Activated naive CD4-positive, alpha-beta T cell treated with anti-CD3 and anti-CD28 coated beads, Interleukin-2, amount 50 U/mL, for 24 hours (primary cell): ENCODE results near the gene PDCD11.

Experiments
- H3K27ac Mint-ChIP-seq: one replicate; pipeline ENCODE4 v1.8.0; 2021; ENCODE audit warnings: mild to moderate bottlenecking, mixed read lengths
- H3K27me3 Mint-ChIP-seq: one replicate; pipeline ENCODE4 v1.8.0; 2021; ENCODE audit warnings: mixed read lengths
- H3K36me3 Mint-ChIP-seq: one replicate; pipeline ENCODE4 v1.8.0; 2021; ENCODE audit warnings: mixed read lengths
- H3K4me1 Mint-ChIP-seq: one replicate; pipeline ENCODE4 v1.8.0; 2021; ENCODE audit warnings: mixed read lengths
- H3K4me3 Mint-ChIP-seq: one replicate; pipeline ENCODE4 v1.8.0; 2021; ENCODE audit warnings: mild to moderate bottlenecking, mixed read lengths
- H3K9me3 Mint-ChIP-seq: one replicate; pipeline ENCODE4 v1.8.0; 2021; ENCODE audit warnings: mixed read lengths

Gene PDCD11

GRCh38 chr10:103439776-103440175, 43.4 kb downstream of the PDCD11 start:
- Mint-ChIP-seq H3K4me3 (no peak overlapping the region), H3K36me3 (peaks cover 19% of the 10 kb centered on the region), H3K4me1 (no peaks in the 10 kb centered on the region), H3K27ac (no peak overlapping the region), H3K9me3 (no peaks in the 10 kb centered on the region), H3K27me3 (no peaks in the 10 kb centered on the region)

DNA sequence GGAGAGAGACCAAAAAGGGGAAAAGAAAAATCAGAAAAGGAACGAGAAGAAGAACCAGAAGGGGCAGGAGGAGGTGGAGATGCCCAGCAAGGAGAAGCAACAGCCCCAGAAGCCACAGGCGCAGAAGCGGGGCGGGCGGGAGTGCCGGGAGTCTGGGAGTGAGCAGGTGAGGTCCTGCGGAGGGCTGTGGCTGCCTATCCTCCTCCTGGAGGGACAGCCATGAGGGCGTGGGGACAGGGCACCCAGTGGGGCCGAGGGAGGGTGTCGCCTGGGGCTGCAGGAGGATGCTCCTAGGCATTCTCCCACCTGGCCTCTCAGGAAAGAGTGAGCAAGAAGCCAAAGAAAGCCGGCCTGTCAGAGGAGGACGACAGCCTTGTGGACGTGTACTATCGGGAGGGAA, 44.0 kb downstream of the PDCD11 start:
- Mint-ChIP-seq H3K27ac (peak overlapping the region; percentile 30), H3K4me1 (no peaks in the 10 kb centered on the region), H3K4me3 (no peak overlapping the region), H3K9me3 (no peaks in the 10 kb centered on the region), H3K36me3 (peaks cover 21% of the 10 kb centered on the region), H3K27me3 (no peaks in the 10 kb centered on the region)

GRCh38 chr10:103441206-103441605, 44.8 kb downstream of the PDCD11 start:
- Mint-ChIP-seq H3K36me3 (peaks cover 21% of the 10 kb centered on the region), H3K9me3 (no peaks in the 10 kb centered on the region), H3K27me3 (no peaks in the 10 kb centered on the region), H3K27ac (no peak overlapping the region), H3K4me1 (no peaks in the 10 kb centered on the region), H3K4me3 (no peak overlapping the region)

GRCh38 chr10:103441611-103442010, 45.2 kb downstream of the PDCD11 start:
- no peaks in the 10 kb centered on the region for H3K27me3 Mint-ChIP-seq
- H3K9me3 Mint-ChIP-seq, result no peaks in the 10 kb centered on the region
- no peaks in the 10 kb centered on the region for H3K4me1 Mint-ChIP-seq
- H3K27ac Mint-ChIP-seq, result no peak overlapping the region
- H3K4me3 Mint-ChIP-seq, result no peak overlapping the region
- H3K36me3 Mint-ChIP-seq, result peaks cover 20% of the 10 kb centered on the region

DNA sequence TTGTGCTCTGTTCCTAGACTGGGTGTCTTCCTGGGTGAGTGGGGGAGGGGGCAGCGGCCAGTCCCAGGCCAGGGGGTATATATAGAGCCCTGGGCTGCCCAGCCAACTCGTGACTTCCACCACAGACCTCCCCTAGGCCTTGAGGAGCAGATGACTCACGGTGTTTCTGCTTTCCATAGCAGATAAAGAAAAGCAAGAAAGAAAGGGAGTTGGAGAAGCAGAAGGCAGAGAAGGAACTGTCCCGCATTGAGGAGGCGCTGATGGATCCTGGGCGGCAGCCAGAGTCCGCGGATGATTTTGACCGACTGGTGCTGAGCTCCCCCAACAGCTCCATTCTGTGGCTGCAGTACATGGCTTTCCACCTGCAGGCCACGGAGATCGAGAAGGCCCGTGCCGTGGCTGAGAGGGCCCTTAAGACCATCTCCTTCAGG, 45.6 kb downstream of the PDCD11 start:
- H3K4me3 Mint-ChIP-seq, result no peak overlapping the region
- H3K36me3 Mint-ChIP-seq, result peaks cover 16% of the 10 kb centered on the region
- H3K4me1 Mint-ChIP-seq, result no peaks in the 10 kb centered on the region
- H3K9me3 Mint-ChIP-seq, result no peaks in the 10 kb centered on the region
- H3K27ac Mint-ChIP-seq, result no peak overlapping the region
- H3K27me3 Mint-ChIP-seq, result no peaks in the 10 kb centered on the region

- Mint-ChIP-seq H3K36me3 (peaks cover 20% of the 10 kb centered on the region), H3K27ac (peak overlapping the region; percentile 14), H3K27me3 (no peaks in the 10 kb centered on the region), H3K9me3 (no peaks in the 10 kb centered on the region), H3K4me3 (no peak overlapping the region), H3K4me1 (peaks cover 2% of the 10 kb centered on the region)
Observed at GRCh38 chr10:103443475-103444185, 47.2 kb downstream of the PDCD11 start.

DNA sequence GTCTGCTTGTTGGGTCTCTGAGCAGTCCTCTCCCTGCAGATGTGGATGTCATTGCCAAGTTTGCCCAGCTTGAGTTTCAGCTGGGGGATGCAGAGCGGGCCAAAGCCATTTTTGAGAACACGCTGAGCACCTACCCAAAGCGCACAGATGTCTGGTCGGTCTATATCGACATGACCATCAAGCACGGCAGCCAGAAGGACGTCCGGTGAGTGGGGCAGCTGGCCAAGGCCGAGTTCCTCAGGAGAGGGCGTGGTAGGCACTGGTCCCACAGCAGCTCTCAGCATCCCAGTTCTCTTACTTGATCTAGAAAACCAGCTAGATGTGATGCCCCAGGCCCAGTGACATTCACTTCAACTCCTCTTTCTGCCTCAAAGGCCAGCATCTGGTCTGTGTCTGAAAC, 48.1 kb downstream of the PDCD11 start:
- Mint-ChIP-seq H3K9me3 (no peaks in the 10 kb centered on the region), H3K4me3 (no peak overlapping the region), H3K27me3 (no peaks in the 10 kb centered on the region), H3K36me3 (peaks cover 21% of the 10 kb centered on the region), H3K4me1 (peaks cover 11% of the 10 kb centered on the region), H3K27ac (no peak overlapping the region)

DNA sequence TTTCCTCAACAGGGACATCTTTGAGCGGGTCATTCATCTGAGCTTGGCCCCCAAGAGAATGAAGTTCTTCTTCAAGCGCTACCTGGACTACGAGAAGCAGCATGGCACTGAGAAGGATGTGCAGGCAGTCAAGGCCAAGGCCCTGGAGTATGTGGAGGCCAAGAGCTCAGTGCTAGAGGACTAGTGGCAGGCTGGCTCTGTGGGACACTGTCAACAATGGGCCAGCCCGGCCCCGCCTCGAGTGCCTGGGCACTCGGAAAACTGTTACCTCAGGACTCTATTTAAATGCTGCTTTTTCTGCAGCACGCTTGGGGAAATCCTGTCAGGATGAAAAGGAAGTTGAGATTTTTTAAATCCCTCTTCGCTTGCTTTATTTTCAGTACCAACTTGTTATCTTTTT, 48.9 kb downstream of the PDCD11 start:
- Mint-ChIP-seq H3K36me3 (peaks cover 18% of the 10 kb centered on the region), H3K4me1 (peaks cover 20% of the 10 kb centered on the region)

DNA sequence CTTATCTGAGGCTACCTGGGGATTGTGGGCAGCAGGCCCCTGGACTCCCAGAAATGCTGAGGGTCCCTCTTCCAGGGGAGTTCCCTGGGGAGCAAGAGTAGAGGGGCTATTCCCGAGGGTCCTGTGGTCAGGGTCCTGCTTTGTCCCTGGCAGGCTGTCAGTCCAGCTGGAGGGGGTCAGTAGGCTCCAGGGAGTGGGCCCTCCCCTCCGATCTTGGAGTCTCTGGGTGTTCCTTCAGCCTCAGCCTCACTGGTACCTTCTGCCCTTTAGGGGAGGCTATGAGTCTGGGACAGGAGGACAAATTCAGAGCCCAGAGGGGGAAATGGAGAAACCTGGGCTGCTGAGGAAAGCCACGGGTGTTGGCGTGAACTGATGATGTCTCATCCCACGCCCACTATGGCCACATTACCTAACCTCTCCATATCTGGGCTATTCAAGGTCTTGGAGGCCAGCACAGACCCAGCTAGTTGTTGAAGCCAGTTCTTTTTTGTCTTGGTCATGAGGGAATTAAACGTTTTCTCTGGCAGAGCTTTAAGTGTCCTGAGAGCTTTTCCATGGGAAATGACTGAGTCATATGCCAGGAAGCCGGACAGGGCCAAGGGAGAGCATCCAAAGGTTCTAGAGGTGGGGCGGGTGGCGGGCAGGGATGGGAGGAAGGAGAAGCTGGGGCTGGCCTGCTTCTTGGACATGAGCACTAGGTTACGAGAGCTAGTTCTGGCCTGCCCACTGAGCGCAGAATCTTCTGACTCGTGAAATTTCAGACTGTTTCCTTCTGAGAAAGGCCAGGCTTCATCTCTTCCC, 49.5 kb downstream of the PDCD11 start:
- Mint-ChIP-seq H3K4me3 (no peak overlapping the region), H3K9me3 (no peaks in the 10 kb centered on the region), H3K27me3 (no peaks in the 10 kb centered on the region), H3K27ac (peak overlapping the region; percentile 30), H3K4me1 (peaks cover 26% of the 10 kb centered on the region), H3K36me3 (peaks cover 18% of the 10 kb centered on the region)

More for the DNA sequence above, 48.9 kb downstream of the PDCD11 start:
- Mint-ChIP-seq H3K27me3 (no peaks in the 10 kb centered on the region), H3K27ac (no peak overlapping the region), H3K9me3 (no peaks in the 10 kb centered on the region), H3K4me3 (no peak overlapping the region)

- H3K27ac Mint-ChIP-seq, result no peak overlapping the region
- no peak overlapping the region for H3K4me3 Mint-ChIP-seq
- peaks cover 33% of the 10 kb centered on the region for H3K4me1 Mint-ChIP-seq
Observed at GRCh38 chr10:103447187-103447586, 50.8 kb downstream of the PDCD11 start.

GRCh38 chr10:103448746-103449145, 52.3 kb downstream of the PDCD11 start:
- peak overlapping the region; percentile 62 for H3K27ac Mint-ChIP-seq
- H3K4me1 Mint-ChIP-seq, result peaks cover 38% of the 10 kb centered on the region
- H3K4me3 Mint-ChIP-seq, result no peak overlapping the region
- H3K27me3 Mint-ChIP-seq, result no peaks in the 10 kb centered on the region
- H3K9me3 Mint-ChIP-seq, result no peaks in the 10 kb centered on the region
- peaks cover 14% of the 10 kb centered on the region for H3K36me3 Mint-ChIP-seq

More at GRCh38 chr10:103447187-103447586, 50.8 kb downstream of the PDCD11 start:
- H3K27me3 Mint-ChIP-seq, result no peaks in the 10 kb centered on the region
- H3K9me3 Mint-ChIP-seq, result no peaks in the 10 kb centered on the region
- H3K36me3 Mint-ChIP-seq, result peaks cover 16% of the 10 kb centered on the region

DNA sequence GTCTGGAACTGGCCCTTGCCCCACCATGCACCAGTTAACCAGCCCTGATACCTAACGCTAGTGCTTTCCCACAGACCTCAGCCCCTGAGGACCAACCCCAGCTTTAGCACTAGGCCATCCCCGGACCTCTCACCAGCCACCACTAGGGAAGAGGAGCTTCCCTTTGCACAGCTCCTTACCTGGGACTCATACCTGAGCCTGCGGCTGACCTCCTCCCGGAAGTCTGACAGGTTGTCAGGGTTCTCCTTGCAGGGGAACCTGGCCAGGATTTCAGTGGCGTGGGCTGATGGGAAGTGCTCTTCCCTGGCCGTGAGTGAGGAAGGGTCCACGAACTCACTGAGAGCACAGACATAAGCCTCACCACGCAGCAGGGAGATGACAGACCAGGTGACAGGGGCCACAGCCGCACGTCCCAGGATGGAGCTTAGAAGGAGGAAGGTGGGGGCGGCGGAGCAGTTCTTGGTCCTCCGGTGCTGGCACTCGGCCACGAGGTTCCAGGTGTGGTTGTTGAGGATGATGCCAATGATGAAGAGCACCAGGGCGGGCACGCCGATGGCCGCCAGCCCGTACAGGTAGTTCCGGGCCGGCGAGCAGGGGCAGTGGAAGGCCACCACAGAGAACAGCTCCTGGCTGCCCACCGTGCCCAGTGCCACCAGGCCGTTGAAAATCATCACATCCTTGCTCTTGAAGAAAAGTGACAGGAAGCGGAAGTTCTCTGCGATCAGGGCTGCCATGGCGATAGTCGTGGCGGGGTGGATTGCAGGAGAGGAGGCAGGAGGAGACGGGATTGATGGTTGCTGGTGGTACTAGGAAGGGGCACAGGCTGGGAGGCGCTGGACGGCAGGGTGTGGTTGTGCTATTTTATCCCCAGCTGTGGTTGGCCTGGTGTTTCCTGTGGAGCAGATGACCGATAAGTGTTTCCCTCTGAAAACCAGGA, 53.0 kb downstream of the PDCD11 start:
- Mint-ChIP-seq H3K9me3 (no peaks in the 10 kb centered on the region), H3K27ac (peak overlapping the region; percentile 49), H3K27me3 (no peaks in the 10 kb centered on the region), H3K36me3 (peaks cover 12% of the 10 kb centered on the region), H3K4me1 (peaks cover 39% of the 10 kb centered on the region), H3K4me3 (peak overlapping the region; percentile 69)

- Mint-ChIP-seq H3K27ac (no peak overlapping the region), H3K9me3 (no peaks in the 10 kb centered on the region), H3K4me1 (peaks cover 39% of the 10 kb centered on the region), H3K4me3 (peak overlapping the region; percentile 89), H3K36me3 (peaks cover 10% of the 10 kb centered on the region), H3K27me3 (no peaks in the 10 kb centered on the region)
Observed at GRCh38 chr10:103450201-103450695, 53.8 kb downstream of the PDCD11 start.

GRCh38 chr10:103451091-103451813, 54.8 kb downstream of the PDCD11 start:
- H3K27me3 Mint-ChIP-seq, result no peaks in the 10 kb centered on the region
- H3K4me1 Mint-ChIP-seq, result peaks cover 39% of the 10 kb centered on the region
- peaks cover 10% of the 10 kb centered on the region for H3K36me3 Mint-ChIP-seq
- H3K9me3 Mint-ChIP-seq, result no peaks in the 10 kb centered on the region
- peak overlapping the region; percentile 89 for H3K4me3 Mint-ChIP-seq
- H3K27ac Mint-ChIP-seq, result peak overlapping the region; percentile 21
